A673 (cell line): ENCODE data around the gene GLB1L2. TPM values are rescaled to one million over a fixed set of nuclear protein-coding genes. Genes with fewer than 3 reads are reported as not detected.

Experiments
- BruUV-seq: library from RNA; stranded (reverse); fragments of 400-500 nt; replicated peaks from 2 replicates; lab custom pipeline; 2021; lab: Mats Ljungman, UMichigan
- CTCF ChIA-PET: fragments of 300-600 bp; sonication (Branson Sonifier 250); formaldehyde crosslinking; loops from one replicate; lab custom pipeline; 2022; ENCODE audit warnings: antibody characterized with exemption; lab: Charles Lee
- POLR2A ChIA-PET: fragments of 300-600 bp; sonication (Branson Sonifier 250); formaldehyde crosslinking; loops from one replicate; lab custom pipeline; 2022; ENCODE audit warnings: antibody characterized with exemption; ENCODE audit not compliant: low non-redundant PET; lab: Charles Lee
- DNase-seq: peaks from one replicate; pipeline ENCODE4 v3.0.0-alpha.2; 2015; ENCODE audit warnings: low spot score
- H3K27ac ChIP-seq: fragments of 200-600 bp; sonication (generic); 2 replicates; pipeline ENCODE4 v1.5.1; 2016; ENCODE audit warnings: mixed run types, low read depth, mild to moderate bottlenecking, mixed read lengths, antibody characterized with exemption, low read length; ENCODE audit not compliant: poor library complexity, severe bottlenecking
- H3K27me3 ChIP-seq: fragments of 200-600 bp; sonication (generic); replicated peaks from 2 replicates; pipeline ENCODE4 v1.6.1; 2017; ENCODE audit warnings: mixed run types, low read depth, mild to moderate bottlenecking, mixed read lengths, antibody characterized with exemption, low read length; ENCODE audit not compliant: insufficient read depth, poor library complexity
- H3K36me3 ChIP-seq: fragments of 200-600 bp; sonication (generic); 2 replicates; pipeline ENCODE4 v1.6.1; 2016; ENCODE audit warnings: mixed run types, mild to moderate bottlenecking, mixed read lengths, antibody characterized with exemption, low read length; ENCODE audit not compliant: insufficient read depth, poor library complexity, severe bottlenecking
- H3K4me1 ChIP-seq: fragments of 200-600 bp; sonication (generic); 2 replicates; pipeline ENCODE4 v1.6.1; 2017; ENCODE audit warnings: mixed run types, mild to moderate bottlenecking, mixed read lengths, antibody characterized with exemption, low read length; ENCODE audit not compliant: insufficient read depth, poor library complexity, severe bottlenecking
- H3K4me3 ChIP-seq: fragments of 200-600 bp; sonication (generic); 2 replicates; pipeline ENCODE4 v1.5.1; 2016; ENCODE audit warnings: low read depth, mixed run types, mild to moderate bottlenecking, mixed read lengths, low read length; ENCODE audit not compliant: poor library complexity, severe bottlenecking
- H3K9me3 ChIP-seq: fragments of 200-600 bp; sonication (generic); 2 replicates; pipeline ENCODE4 v1.6.1; 2016; ENCODE audit warnings: mixed run types, low read depth, mild to moderate bottlenecking, mixed read lengths, antibody characterized with exemption, low read length; ENCODE audit not compliant: poor library complexity, severe bottlenecking
- CTCF ChIP-seq: fragments of 300-800, 200-600 bp; sonication (generic); conservative IDR thresholded peaks from 2 replicates; pipeline ENCODE4 v1.5.1; 2017; ENCODE audit warnings: low read depth, mild to moderate bottlenecking, antibody characterized with exemption, low read length, moderate library complexity, mixed read lengths
- EZH2 ChIP-seq: fragments of 200-600 bp; sonication (generic); IDR thresholded peaks from 2 replicates; pipeline ENCODE4 v1.6.1; 2017; ENCODE audit warnings: borderline replicate concordance, low read depth, mild to moderate bottlenecking, mixed read lengths, antibody characterized with exemption, low read length; ENCODE audit not compliant: poor library complexity, severe bottlenecking
- intact Hi-C: fragments of 100-400 bp; cut with micrococcal nuclease; formaldehyde crosslinking; loops from one replicate; pipeline ENCODE4 v1.10.0; 2022; ENCODE audit not compliant: unreplicated experiment
- total RNA-seq: library from RNA; stranded (reverse); gene quantifications from 2 replicates; pipeline ENCODE4 v1.2.3, GENCODE V29; 2021

Gene GLB1L2
- total RNA-seq, 1 experiment from 2014 or later: 22.6 TPM

GRCh38 chr11:134363592-134363991, 31.8 kb downstream of the GLB1L2 start:
- no peaks in the 10 kb centered on the region for H3K9me3 ChIP-seq
- POLR2A ChIA-PET: no interaction called here
- no TSS peak for BruUV-seq
- H3K36me3 ChIP-seq: no peaks in the 10 kb centered on the region
- no peak overlapping the region for H3K27ac ChIP-seq
- TF ChIP-seq CTCF: no peak
- intact Hi-C loops: loop anchor here (5.0 kb wide), 1 partner anchor 114 kb away; no protein-coding TSS in a partner anchor
- H3K27me3 ChIP-seq: no peaks in the 10 kb centered on the region
- CTCF ChIA-PET: no interaction called here
- DNase-seq: no peak
- no peaks in the 10 kb centered on the region for H3K4me1 ChIP-seq
- no peak overlapping the region for H3K4me3 ChIP-seq

GRCh38 chr11:134364261-134364660, 32.5 kb downstream of the GLB1L2 start:
- no peaks in the 10 kb centered on the region for H3K36me3 ChIP-seq
- ChIA-PET CTCF (no interaction called here), POLR2A (no interaction called here)
- H3K4me1 ChIP-seq: no peaks in the 10 kb centered on the region
- TF ChIP-seq CTCF (no peak), EZH2 (no peak)
- no peak overlapping the region for H3K4me3 ChIP-seq
- no peak for DNase-seq
- H3K27ac ChIP-seq: no peak overlapping the region
- H3K27me3 ChIP-seq: no peaks in the 10 kb centered on the region
- no TSS peak for BruUV-seq
- no peaks in the 10 kb centered on the region for H3K9me3 ChIP-seq
- intact Hi-C loops: loop anchor here (5.0 kb wide), 1 partner anchor 113 kb away; no protein-coding TSS in a partner anchor

GRCh38 chr11:134365011-134365925, 33.5 kb downstream of the GLB1L2 start:
- no peak for TF ChIP-seq CTCF
- TF ChIP-seq EZH2: no peak
- Histone ChIP-seq H3K27me3 (no peaks in the 10 kb centered on the region), H3K4me1 (no peaks in the 10 kb centered on the region), H3K36me3 (no peaks in the 10 kb centered on the region), H3K9me3 (no peaks in the 10 kb centered on the region), H3K4me3 (no peak overlapping the region), H3K27ac (no peak overlapping the region)
- DNase-seq: no peak
- ChIA-PET POLR2A (no interaction called here), CTCF (no interaction called here)
- intact Hi-C loops: no loop called here
- BruUV-seq: no TSS peak
